GM21515 (cell line): ENCODE results near the gene OSTM1.
"Not testable (repeated sequence)": the region's sequence is repeated elsewhere in the genome, so short reads cannot be mapped to it uniquely, and the experiment has no call there.

Source experiments
- ATAC-seq: cut with Tn5 transposase; IDR thresholded peaks from one replicate; pipeline ENCODE4 v1.9.1; 2021; ENCODE audit not compliant: unreplicated experiment

The OSTM1 gene

GRCh38 chr6:108024427-108025073, 50.0 kb downstream of the OSTM1 start:
- ATAC-seq, result no peak

GRCh38 chr6:108020472-108021116, 53.9 kb downstream of the OSTM1 start:
- ATAC-seq, result no peak

GRCh38 chr6:108016283-108016682, 58.3 kb downstream of the OSTM1 start:
- not testable (repeated sequence) for ATAC-seq

- no peak for ATAC-seq
Observed at GRCh38 chr6:108013787-108014439, 60.6 kb downstream of the OSTM1 start.

GRCh38 chr6:108009894-108010293, 64.6 kb downstream of the OSTM1 start:
- ATAC-seq, result no peak

GRCh38 chr6:108009258-108009657, 65.3 kb downstream of the OSTM1 start:
- not testable (repeated sequence) for ATAC-seq

GRCh38 chr6:108008363-108008762, 66.2 kb downstream of the OSTM1 start:
- no peak for ATAC-seq

- no peak for ATAC-seq
Observed at GRCh38 chr6:108005961-108006360, 68.6 kb downstream of the OSTM1 start.

GRCh38 chr6:108004861-108005260, 69.7 kb downstream of the OSTM1 start:
- no peak for ATAC-seq

GRCh38 chr6:108002365-108003221, 71.9 kb downstream of the OSTM1 start:
- no peak for ATAC-seq

- no peak for ATAC-seq
Observed at GRCh38 chr6:108001696-108002231, 72.8 kb downstream of the OSTM1 start.

- not testable (repeated sequence) for ATAC-seq
Observed at GRCh38 chr6:108000259-108000658, 74.3 kb downstream of the OSTM1 start.

GRCh38 chr6:107999341-107999740, 75.2 kb downstream of the OSTM1 start:
- ATAC-seq, result no peak

GRCh38 chr6:107991772-107992550, 82.6 kb downstream of the OSTM1 start:
- ATAC-seq, result no peak
